ENCODE results near the gene STARD6.

- no peak for TF ChIP-seq CTCF (IDR thresholded peaks at IDR 0.05)
- TF ChIP-seq POLR2AphosphoS5 (IDR thresholded peaks at IDR 0.05): no peak
- TF ChIP-seq POLR2A (IDR thresholded peaks at IDR 0.05): no peak
- TF ChIP-seq EP300 (IDR thresholded peaks at IDR 0.05): no peak
Observed at GRCh38 chr18:54396760-54397159, 39.1 kb upstream of the STARD6 start.
